Measurements from ENCODE around the gene GNG13.

The GNG13 gene

GRCh38 chr16:799948-800833, at the start of gene GNG13:
Gene GNG13 (minus strand): TSS chr16:800734. CDS start chr16:799077, 1,657 bp downstream.
- no peak for TF ChIP-seq CTCF (conservative IDR thresholded peaks at IDR 0.05)
- H3K27ac ChIP-seq = peak within 1 kb of the TSS; percentile 35; the same call in 1 of the 2 replicates

- no peak for TF ChIP-seq CTCF (conservative IDR thresholded peaks at IDR 0.05)
- H3K27ac ChIP-seq = no peak overlapping the region
These were observed 48.1 kb upstream of the GNG13 start for GRCh38 chr16:848510-849253.

- no peak overlapping the region for H3K27ac ChIP-seq
- no peak for TF ChIP-seq CTCF (conservative IDR thresholded peaks at IDR 0.05)
These were observed 47.3 kb upstream of the GNG13 start for GRCh38 chr16:847681-848445.

GRCh38 chr16:847151-847550, 46.6 kb upstream of the GNG13 start:
- no peak for TF ChIP-seq CTCF (conservative IDR thresholded peaks at IDR 0.05)
- H3K27ac ChIP-seq = no peak overlapping the region

- no peak for TF ChIP-seq CTCF (conservative IDR thresholded peaks at IDR 0.05)
- H3K27ac ChIP-seq = no peak overlapping the region
These were observed 44.8 kb upstream of the GNG13 start for GRCh38 chr16:845351-845745.

GRCh38 chr16:844638-845350, 44.3 kb upstream of the GNG13 start:
- TF ChIP-seq CTCF (conservative IDR thresholded peaks at IDR 0.05) = no peak
- no peak overlapping the region for H3K27ac ChIP-seq

All from VCaP (cell line).